H1 (cell line): Measurements from ENCODE around the gene LFNG. TPM values are rescaled to one million over a fixed set of nuclear protein-coding genes. Genes with fewer than 3 reads are reported as not detected.

Experiments
- CTCF ChIA-PET: fragments of 300-600 bp; sonication (Branson Sonifier 250); formaldehyde crosslinking; loops from one replicate; lab custom pipeline; 2021; ENCODE audit not compliant: partially characterized antibody; lab: Charles Lee
- POLR2A ChIA-PET: fragments of 300-600 bp; sonication (Branson Sonifier 250); formaldehyde crosslinking; loops from one replicate; lab custom pipeline; 2021; ENCODE audit warnings: inconsistent platforms; ENCODE audit not compliant: partially characterized antibody; lab: Charles Lee
- DNase-seq, 2 experiments: peaks; one replicate each; pipeline versions ENCODE4 v3.0.0 to v3.0.0-alpha.2; 2010 to 2022; ENCODE audit warnings: low spot score in 2 of 2, low read depth in 1 of 2, mixed read lengths in 1 of 2
- FAIRE-seq: peaks from 2 replicates; lab custom pipeline; 2011; peaks lifted over from hg19 to GRCh38; lab: Jason Lieb, UNC
- H2AFZ ChIP-seq: 2 replicates; pipeline ENCODE4 v1.8.1; 2012; ENCODE audit warnings: low read length, inconsistent platforms
- H2AK5ac ChIP-seq: 2 replicates; pipeline ENCODE4 v1.6.1; 2013; ENCODE audit warnings: low read depth, low read length
- H2BK120ac ChIP-seq: replicated peaks from 2 replicates; pipeline ENCODE3; 2013; ENCODE audit warnings: low read depth, low read length, inconsistent platforms
- H2BK12ac ChIP-seq: 2 replicates; pipeline ENCODE4 v1.6.1; 2013; ENCODE audit warnings: low read depth, low read length
- H2BK15ac ChIP-seq: 2 replicates; pipeline ENCODE4 v1.6.1; 2013; ENCODE audit warnings: low read length
- H2BK20ac ChIP-seq: 2 replicates; pipeline ENCODE4 v1.6.1; 2013; ENCODE audit warnings: low read length
- H2BK5ac ChIP-seq: 2 replicates; pipeline ENCODE4 v1.6.1; 2013; ENCODE audit warnings: low read depth, low read length
- H3K14ac ChIP-seq: 2 replicates; pipeline ENCODE4 v1.6.1; 2013; ENCODE audit warnings: inconsistent platforms; ENCODE audit not compliant: insufficient read length
- H3K18ac ChIP-seq: 2 replicates; pipeline ENCODE4 v1.6.1; 2013; ENCODE audit warnings: low read length; ENCODE audit errors: extremely low read depth
- H3K23ac ChIP-seq: 2 replicates; pipeline ENCODE4 v1.6.1; 2013; ENCODE audit warnings: inconsistent platforms; ENCODE audit not compliant: insufficient read length
- H3K23me2 ChIP-seq: 2 replicates; pipeline ENCODE4 v1.6.1; 2013; ENCODE audit warnings: low read depth, low read length
- H3K27ac ChIP-seq: 2 replicates; pipeline ENCODE4 v1.6.1; 2011; ENCODE audit warnings: low read depth, low read length, inconsistent platforms
- H3K27me3 ChIP-seq, 4 experiments: replicated peaks in 1 of 4; 1 replicate in 1 of 4; 2 replicates in 3 of 4; pipeline versions ENCODE4 v1.6.1 to v1.8.1; 2011 to 2013; ENCODE audit warnings: low read length in 3 of 4, mild to moderate bottlenecking in 3 of 4, inconsistent platforms in 2 of 4, mixed read lengths in 2 of 4, moderate library complexity in 1 of 4; ENCODE audit not compliant: control insufficient read depth in 3 of 4, insufficient read depth in 3 of 4; ENCODE audit errors: extremely low read depth in 1 of 4
- H3K36me3 ChIP-seq, 4 experiments: 2 replicates each; pipeline versions ENCODE4 v1.6.1 to v1.8.1; 2011 to 2013; ENCODE audit warnings: mild to moderate bottlenecking in 4 of 4, low read length in 3 of 4, moderate library complexity in 2 of 4, control low read depth in 1 of 4, inconsistent platforms in 1 of 4; ENCODE audit not compliant: insufficient read depth in 4 of 4, control insufficient read depth in 2 of 4
- H3K4ac ChIP-seq: replicated peaks from 2 replicates; pipeline ENCODE3; 2013; ENCODE audit warnings: low read length, low read depth, mixed read lengths, inconsistent platforms; ENCODE audit not compliant: insufficient read length
- H3K4me1 ChIP-seq, 4 experiments: replicated peaks in 1 of 4; 1 replicate in 1 of 4; 2 replicates in 3 of 4; pipeline versions ENCODE4 v1.6.1 to v1.8.1; 2011 to 2013; ENCODE audit warnings: low read length in 3 of 4, inconsistent platforms in 2 of 4, mixed read lengths in 1 of 4; ENCODE audit not compliant: insufficient read depth in 4 of 4, control insufficient read depth in 3 of 4
- H3K4me2 ChIP-seq, 2 experiments: 2 replicates each; pipeline versions ENCODE4 v1.6.1 to v1.8.1; 2011 to 2013; ENCODE audit warnings: low read depth in 2 of 2, low read length in 2 of 2, control low read depth in 1 of 2, inconsistent platforms in 1 of 2, mild to moderate bottlenecking in 1 of 2; ENCODE audit not compliant: insufficient read depth in 1 of 2
- H3K4me3 ChIP-seq, 4 experiments: fragments of 200-600, 300-600 bp in 1 of 4; sonication (generic), shearing (Covaris generic), sonication (Bioruptor Twin) in 1 of 4; 2 replicates each; pipeline versions ENCODE4 v1.5.1 to v1.8.1; 2011 to 2016; ENCODE audit warnings: low read length in 4 of 4, low read depth in 3 of 4, control low read depth in 2 of 4, inconsistent platforms in 2 of 4, mild to moderate bottlenecking in 2 of 4, mixed read lengths in 1 of 4, moderate library complexity in 1 of 4; ENCODE audit not compliant: insufficient read depth in 2 of 4; ENCODE audit errors: extremely low read depth in 1 of 4
- H3K56ac ChIP-seq: replicated peaks from 2 replicates; pipeline ENCODE3; 2013; ENCODE audit warnings: low read depth, mild to moderate bottlenecking, mixed read lengths, low read length, inconsistent platforms; ENCODE audit not compliant: insufficient read length
- H3K79me1 ChIP-seq: 2 replicates; pipeline ENCODE4 v1.6.1; 2013; ENCODE audit warnings: low read depth, low read length, control low read depth
- H3K79me2 ChIP-seq, 2 experiments: 2 replicates each; pipeline versions ENCODE4 v1.6.1 to v1.8.1; 2012 to 2013; ENCODE audit warnings: low read length in 2 of 2, mild to moderate bottlenecking in 2 of 2, inconsistent platforms in 1 of 2; ENCODE audit not compliant: insufficient read depth in 2 of 2, control insufficient read depth in 1 of 2
- H3K9ac ChIP-seq, 4 experiments: replicated peaks in 1 of 4; 1 replicate in 1 of 4; 2 replicates in 3 of 4; pipeline versions ENCODE4 v1.6.1 to v1.8.1; 2011 to 2013; ENCODE audit warnings: low read depth in 3 of 4, low read length in 3 of 4, control low read depth in 2 of 4, mild to moderate bottlenecking in 2 of 4, moderate library complexity in 2 of 4, inconsistent platforms in 1 of 4; ENCODE audit errors: extremely low read depth in 1 of 4
- H3K9me3 ChIP-seq, 2 experiments: 2 replicates each; pipeline versions ENCODE4 v1.6.1 to v1.8.1; 2012 to 2013; ENCODE audit warnings: mild to moderate bottlenecking in 2 of 2, moderate library complexity in 2 of 2, control low read depth in 1 of 2, inconsistent platforms in 1 of 2, low read depth in 1 of 2, low read length in 1 of 2, mixed read lengths in 1 of 2; ENCODE audit not compliant: insufficient read depth in 2 of 2
- H4K20me1 ChIP-seq, 2 experiments: replicated peaks in 1 of 2; 2 replicates each; pipeline versions ENCODE3 to v1.8.1; 2011 to 2013; ENCODE audit warnings: inconsistent platforms in 2 of 2, low read length in 2 of 2, mild to moderate bottlenecking in 1 of 2; ENCODE audit not compliant: insufficient read depth in 2 of 2, control insufficient read depth in 1 of 2
- H4K5ac ChIP-seq: 2 replicates; pipeline ENCODE4 v1.6.1; 2013; ENCODE audit warnings: low read length, low read depth, mixed read lengths, inconsistent platforms; ENCODE audit not compliant: insufficient read length
- H4K8ac ChIP-seq: 2 replicates; pipeline ENCODE4 v1.8.0; 2013; ENCODE audit warnings: mild to moderate bottlenecking, moderate library complexity, low read length, inconsistent platforms; ENCODE audit not compliant: insufficient read depth; ENCODE audit errors: extremely low read depth
- H4K91ac ChIP-seq: replicated peaks from 2 replicates; pipeline ENCODE3; 2013; ENCODE audit warnings: low read length, mixed read lengths, inconsistent platforms; ENCODE audit not compliant: insufficient read length
- CBX8 ChIP-seq: fragments of 300-800, 300-1000 bp; sonication (generic); IDR thresholded peaks from 2 replicates; pipeline ENCODE4 v1.7.1; 2016; ENCODE audit warnings: low read depth, low read length, borderline replicate concordance
- EP300 ChIP-seq, 2 experiments: IDR thresholded peaks; 1 replicate in 1 of 2; 2 replicates in 1 of 2; pipeline ENCODE4 v1.6.1; 2011 to 2012; ENCODE audit warnings: low read depth in 2 of 2, low read length in 2 of 2, mild to moderate bottlenecking in 2 of 2, borderline replicate concordance in 1 of 2, inconsistent platforms in 1 of 2, moderate library complexity in 1 of 2
- FOSL1 ChIP-seq: IDR thresholded peaks from 2 replicates; pipeline ENCODE4 v1.6.1; 2011; ENCODE audit warnings: mild to moderate bottlenecking, low read depth, low read length, moderate library complexity; ENCODE audit not compliant: insufficient read depth
- SP1 ChIP-seq: IDR thresholded peaks from 2 replicates; pipeline ENCODE4 v1.6.1; 2011; ENCODE audit warnings: low read depth, low read length
- TCF12 ChIP-seq: IDR thresholded peaks from 2 replicates; pipeline ENCODE4 v1.6.1; 2011; ENCODE audit warnings: low read depth, mild to moderate bottlenecking, low read length
- TEAD4 ChIP-seq: IDR thresholded peaks from 2 replicates; pipeline ENCODE4 v1.6.1; 2012; ENCODE audit warnings: low read depth, low read length, inconsistent platforms, mixed read lengths
- WGBS, 2 experiments: shearing (Covaris generic) in 1 of 2; methylation state at CpG; one replicate each; pipeline versions ENCODE4 v1.1.6 to v1.1.7; 2013 to 2015; ENCODE audit warnings: low lambda C conversion rate in 2 of 2, mixed read lengths in 2 of 2, inconsistent platforms in 1 of 2, low coverage in 1 of 2, missing lambda C conversion rate in 1 of 2; ENCODE audit not compliant: insufficient replicate concordance in 2 of 2, insufficient coverage in 1 of 2, insufficient read length in 1 of 2; ENCODE audit errors: extremely low coverage in 1 of 2, missing lambda C conversion rate in 1 of 2; 5-methylcytosine and 5-hydroxymethylcytosine counted together
- polyA plus RNA-seq, 7 experiments: library from polyadenylated mRNA; depleted of rRNA in 3 of 7; stranded (reverse) in 5 of 7; unstranded in 2 of 7; fragments of >200 nt in 5 of 7; fragments of 200-250 nt in 2 of 7; gene quantifications; 1 replicate in 5 of 7; 2 replicates in 1 of 7; 4 replicates in 1 of 7; pipeline versions ENCODE4 v1.2.1 to v1.2.3, GENCODE V29; 2011 to 2013; ENCODE audit warnings: missing spikeins in 2 of 7, mixed read lengths in 2 of 7
- total RNA-seq: library from RNA; stranded (reverse); fragmentation: NEBNext Ultra II Directional; extraction: Animal tissue kit (Norgen Biotek cat#: 25700); gene quantifications from 2 replicates; pipeline ENCODE4 v1.2.1, GENCODE V29; 2021

The LFNG gene
- total and polyA plus RNA-seq, 2 of the 8 experiments (the other 6 are each of a cell fraction or from before 2014, with no cell fraction given) = 31.6 to 35.6 TPM

GRCh38 chr7:2475678-2476015 is 43.9 kb upstream of the LFNG start:
- WGBS, 2 experiments = 91% methylated on average over 18 of the region's 18 CpGs; no CpG with 5 or more reads in 1 of the 2 experiments
- H3K79me2 ChIP-seq = no peaks in the 10 kb centered on the region
- H3K18ac ChIP-seq = no peak overlapping the region
- no peak overlapping the region for H2AFZ ChIP-seq
- H3K14ac ChIP-seq = no peak overlapping the region
- H2BK120ac ChIP-seq = no peak overlapping the region
- POLR2A ChIA-PET = interaction anchor here (1.3 kb wide), 1 partner anchor 68 kb away, joined by 3 read pairs; no protein-coding TSS in a partner anchor
- no peaks in the 10 kb centered on the region for H3K79me1 ChIP-seq
- TF ChIP-seq CBX8 = no peak
- TF ChIP-seq FOSL1 = no peak
- TF ChIP-seq SP1 = no peak
- no peak for TF ChIP-seq EP300 (IDR thresholded peaks at IDR 0.05; ENCODE audit: borderline replicate concordance in 1 of 2, low read depth in 2 of 2, low read length in 2 of 2)
- TF ChIP-seq TEAD4 = no peak
- TF ChIP-seq TCF12 = no peak
- no peak overlapping the region for H4K8ac ChIP-seq
- H2BK5ac ChIP-seq = no peak overlapping the region
- H3K4me2 ChIP-seq = no peak overlapping the region
- FAIRE-seq (no peak), DNase-seq (no peak)
- H2BK12ac ChIP-seq = no peak overlapping the region
- H3K36me3 ChIP-seq = no peaks in the 10 kb centered on the region
- H4K20me1 ChIP-seq = no peaks in the 10 kb centered on the region
- H3K4me1 ChIP-seq = peaks cover 0 to 40% (median 23%) of the 10 kb centered on the region in 4 experiments; a peak in 6 of 7 replicates
- H2AK5ac ChIP-seq = no peak overlapping the region
- H3K4me3 ChIP-seq = no peak overlapping the region
- no peak overlapping the region for H3K56ac ChIP-seq
- CTCF ChIA-PET = interaction anchor here (1.0 to 3.4 kb wide), 3 partner anchors 25 to 707 kb away, joined by 4 to 20 read pairs (median 4); no protein-coding TSS in a partner anchor
- no peaks in the 10 kb centered on the region; the same call in 1 of the 2 replicates for H3K23me2 ChIP-seq
- no peak overlapping the region for H3K4ac ChIP-seq
- no peak overlapping the region for H2BK20ac ChIP-seq
- no peak overlapping the region for H3K9ac ChIP-seq
- H4K5ac ChIP-seq = no peak overlapping the region
- no peaks in the 10 kb centered on the region; a peak in 2 of 7 replicates for H3K27me3 ChIP-seq
- H3K23ac ChIP-seq = no peak overlapping the region
- H4K91ac ChIP-seq = no peak overlapping the region
- H2BK15ac ChIP-seq = no peak overlapping the region
- no peak overlapping the region for H3K27ac ChIP-seq
- no peaks in the 10 kb centered on the region for H3K9me3 ChIP-seq
